Measurements from ENCODE around the gene CHAF1A.

Gene CHAF1A

DNA sequence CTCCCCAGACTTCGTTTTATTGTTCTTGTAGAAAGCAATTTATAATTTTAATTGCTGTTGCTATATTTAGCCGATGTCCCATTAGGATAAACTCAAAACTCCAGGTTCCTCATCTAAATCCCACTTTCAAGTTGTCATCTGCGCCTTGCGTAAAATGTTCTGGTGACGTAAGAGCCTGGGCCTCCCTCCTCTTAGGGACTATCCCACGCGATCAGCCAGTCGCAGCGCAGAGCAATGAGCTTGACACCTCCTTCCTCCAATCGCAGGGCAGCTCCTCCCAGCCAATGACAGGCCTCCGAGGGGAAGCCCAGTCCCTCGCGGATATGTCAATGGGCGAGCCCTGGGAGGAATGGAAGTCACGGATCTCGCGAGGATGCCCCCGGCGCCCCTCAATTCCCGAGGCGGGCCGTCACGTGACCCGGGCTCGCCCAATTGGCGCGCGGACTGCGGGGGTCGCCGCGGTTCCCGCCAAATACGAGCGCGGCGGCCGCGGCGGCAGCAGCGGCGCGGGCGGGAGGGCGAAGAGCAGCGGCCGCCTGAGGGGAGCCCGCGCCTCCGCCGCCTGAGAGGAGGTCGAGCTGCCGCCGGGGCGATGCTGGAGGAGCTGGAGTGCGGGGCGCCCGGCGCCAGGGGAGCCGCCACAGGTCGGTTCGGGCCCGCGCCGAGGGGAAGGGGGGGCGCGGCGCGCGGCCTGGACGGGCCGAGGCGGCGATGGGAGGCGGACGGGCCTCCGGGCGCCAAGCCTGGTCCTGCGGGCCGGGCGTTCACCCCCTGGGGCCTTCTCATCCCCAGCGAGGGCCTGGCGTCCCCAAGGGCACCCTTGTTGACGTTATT, at the start of gene CHAF1A:
TSS of gene CHAF1A (plus strand) at position 470 of the 834 bp plus-strand sequence. CDS start at position 593, 123 bp downstream.
- DNase-seq, result peak; percentile 100

- DNase-seq, result peak; percentile 70
Measured at GRCh38 chr19:4352701-4353121, 49.7 kb upstream of the CHAF1A start.

DNA sequence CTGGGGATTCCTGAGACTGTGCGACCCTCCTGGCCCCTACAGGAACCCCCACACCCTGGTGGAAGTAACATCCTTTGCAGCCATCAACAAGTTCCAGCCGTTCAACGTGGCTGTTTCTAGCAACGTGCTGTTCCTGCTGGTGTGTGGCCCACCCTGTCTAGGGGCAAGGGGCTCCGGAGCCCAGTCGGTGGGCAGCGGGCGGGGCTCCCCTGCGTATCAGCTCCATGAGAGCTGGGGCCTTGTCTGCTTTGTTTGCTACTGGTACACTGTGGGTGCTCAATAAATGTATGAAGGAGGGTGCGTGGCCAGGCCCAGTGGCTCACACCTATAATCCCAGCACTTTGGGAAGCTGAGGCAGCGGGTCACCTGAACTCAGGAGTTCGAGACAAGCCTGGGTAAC, 48.2 kb upstream of the CHAF1A start:
- no peak for DNase-seq

GRCh38 chr19:4354897-4355296, 47.5 kb upstream of the CHAF1A start:
- no peak for DNase-seq

- DNase-seq, result no peak
Measured at GRCh38 chr19:4357095-4357797, 45.2 kb upstream of the CHAF1A start.

- no peak for DNase-seq
Measured at GRCh38 chr19:4357921-4358326, 44.5 kb upstream of the CHAF1A start.

DNA sequence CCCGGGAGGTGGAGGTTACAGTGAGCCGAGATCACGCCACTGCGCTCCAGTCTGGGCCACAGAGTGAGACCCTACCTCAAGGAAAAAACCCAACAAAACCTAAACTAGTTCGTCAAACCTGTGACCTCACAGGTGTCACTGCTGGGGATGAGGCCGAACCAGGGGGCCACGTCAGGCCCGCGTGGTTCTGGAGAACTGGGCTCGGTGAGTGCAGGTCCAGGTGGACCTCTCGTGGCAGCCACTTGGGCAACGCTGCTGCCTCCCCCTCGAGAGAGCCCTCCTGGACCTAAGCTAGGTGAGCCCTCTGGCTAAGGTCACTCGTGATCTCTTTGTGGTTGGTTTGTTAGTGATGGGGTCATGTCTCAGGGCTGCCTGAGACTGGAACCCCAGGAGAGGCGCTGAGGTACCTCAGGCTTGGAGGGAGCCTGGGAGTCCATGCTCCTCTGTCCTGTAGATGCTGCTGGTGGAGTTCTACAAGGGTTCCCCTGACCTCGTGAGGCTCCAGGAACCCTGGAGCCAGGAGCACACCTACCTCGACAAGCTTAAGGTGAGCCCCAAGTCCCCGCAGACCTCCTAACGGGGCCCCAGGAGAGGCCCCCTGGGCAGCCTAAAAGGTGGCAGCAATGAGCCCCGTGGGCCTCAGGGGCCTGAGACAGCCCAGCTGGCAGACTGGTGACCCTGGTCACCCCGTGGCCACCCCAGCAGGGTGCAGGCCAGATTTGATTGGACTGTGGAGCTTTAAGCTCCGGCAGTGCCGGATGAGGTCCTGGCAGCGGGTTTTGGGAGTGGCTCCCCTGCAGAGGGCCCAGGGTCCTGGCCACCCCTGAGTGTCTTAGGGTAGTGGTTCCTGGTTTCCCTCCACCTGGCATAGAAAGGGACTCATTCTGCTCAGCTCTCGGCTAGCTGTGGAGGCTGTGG, 43.5 kb upstream of the CHAF1A start:
- DNase-seq, result no peak

GRCh38 chr19:4359627-4360000, 42.8 kb upstream of the CHAF1A start:
- no peak for DNase-seq

- no peak for DNase-seq
Measured at GRCh38 chr19:4360081-4360569, 42.3 kb upstream of the CHAF1A start.

- no peak for DNase-seq
Measured at GRCh38 chr19:4360641-4361151, 41.7 kb upstream of the CHAF1A start.

DNA sequence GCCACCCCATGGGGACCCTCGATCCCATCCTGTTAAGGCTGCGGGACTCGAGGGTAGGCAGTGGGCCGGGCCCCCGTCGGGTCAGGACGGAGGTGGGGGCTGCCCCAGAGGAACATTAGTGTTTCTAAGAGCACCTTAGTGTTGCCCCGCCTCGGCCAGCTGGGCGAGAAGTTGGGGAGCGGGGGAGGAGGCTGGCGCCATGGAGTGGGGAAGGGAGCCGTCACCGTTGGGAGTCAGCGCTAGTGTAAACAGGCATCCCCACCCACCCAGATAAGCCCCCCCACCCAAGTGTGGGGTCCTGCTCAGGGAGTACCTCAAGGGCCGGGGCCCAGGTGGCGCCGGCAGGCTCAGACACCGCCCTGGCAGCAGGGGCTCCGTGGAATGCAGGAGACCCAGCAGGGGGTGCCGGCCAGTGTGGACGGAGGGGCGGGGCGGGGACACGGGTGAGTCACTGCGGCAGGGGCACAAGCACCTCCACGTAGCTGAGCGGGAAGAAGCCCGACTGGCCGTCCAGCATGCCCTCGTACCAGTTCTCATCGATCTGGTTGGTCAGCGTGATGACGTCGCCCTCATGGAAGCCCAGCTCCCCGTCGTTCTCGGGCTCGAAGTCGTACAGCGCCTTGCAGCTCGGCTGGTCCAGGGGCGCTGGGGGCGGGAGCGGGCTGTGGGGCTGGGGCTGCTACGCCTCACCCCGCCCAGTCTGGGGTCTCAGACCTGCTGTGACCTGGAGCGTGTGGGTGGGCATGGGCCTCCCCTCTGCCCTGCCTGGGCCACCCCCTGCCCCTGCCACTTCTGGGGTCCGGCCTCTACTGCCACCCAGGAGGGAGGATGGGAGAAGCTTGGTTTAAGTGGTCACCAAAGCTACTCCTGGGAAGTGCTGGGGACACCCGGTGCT, 41.0 kb upstream of the CHAF1A start:
- no peak for DNase-seq

DNA sequence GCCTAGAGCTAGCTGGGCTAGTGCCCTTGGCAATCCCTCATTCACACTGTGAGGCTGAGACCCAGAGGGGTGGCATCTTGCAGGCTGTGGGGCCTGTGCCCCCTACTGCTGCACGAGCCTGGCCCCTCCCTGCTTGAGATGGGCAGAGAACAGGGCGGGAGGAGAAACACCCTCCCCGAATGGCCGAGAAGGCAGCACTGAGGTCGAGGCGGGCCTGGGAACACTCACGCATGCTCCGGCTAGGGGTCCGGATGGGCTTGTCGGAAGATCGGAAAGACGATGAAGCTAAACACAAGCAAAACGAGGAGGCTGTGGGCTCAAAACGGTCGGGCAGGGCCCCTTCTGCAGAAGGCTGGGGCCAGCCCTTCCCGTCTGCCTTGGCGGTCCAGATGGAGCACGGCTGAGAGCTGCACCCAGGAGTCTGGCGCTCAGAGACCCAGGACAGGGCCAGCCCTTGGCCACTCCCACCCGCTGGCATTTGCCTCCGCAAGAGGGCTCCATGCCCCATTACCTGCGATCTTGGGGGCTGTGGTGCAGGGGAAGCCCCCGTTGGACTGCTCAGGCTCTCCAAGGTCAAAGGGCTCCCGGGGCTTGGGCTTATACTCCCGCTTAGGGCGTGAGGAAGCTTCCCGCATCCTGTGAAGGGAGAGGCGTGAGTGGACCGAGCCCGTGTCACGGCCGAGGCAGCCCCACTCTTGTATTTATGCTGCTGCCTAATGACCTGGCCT, 40.2 kb upstream of the CHAF1A start:
- no peak for DNase-seq

- DNase-seq, result no peak
Measured at GRCh38 chr19:4362831-4363545, 39.5 kb upstream of the CHAF1A start.

- DNase-seq, result no peak
Measured at GRCh38 chr19:4363571-4364304, 38.7 kb upstream of the CHAF1A start.

DNA sequence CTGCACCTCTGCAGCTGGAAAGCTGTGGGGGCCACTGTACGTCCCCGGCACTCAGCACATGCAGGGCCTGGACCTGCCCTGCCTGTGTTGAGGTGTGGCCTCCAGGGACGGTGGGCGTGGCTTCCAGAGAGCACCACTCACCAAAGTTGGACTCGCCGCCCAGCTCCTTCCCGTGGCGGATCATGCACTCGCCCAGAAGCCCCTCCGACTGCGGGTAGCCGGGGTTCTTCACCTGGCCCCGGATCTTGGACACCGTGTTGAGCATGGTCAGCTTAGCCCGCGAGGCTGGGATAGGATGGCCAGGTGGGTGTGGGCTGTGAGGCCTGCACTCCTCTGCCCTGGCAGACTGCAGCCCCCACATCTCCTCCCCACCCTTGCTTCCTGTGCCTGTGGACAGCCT, 37.1 kb upstream of the CHAF1A start:
- no peak for DNase-seq

DNA sequence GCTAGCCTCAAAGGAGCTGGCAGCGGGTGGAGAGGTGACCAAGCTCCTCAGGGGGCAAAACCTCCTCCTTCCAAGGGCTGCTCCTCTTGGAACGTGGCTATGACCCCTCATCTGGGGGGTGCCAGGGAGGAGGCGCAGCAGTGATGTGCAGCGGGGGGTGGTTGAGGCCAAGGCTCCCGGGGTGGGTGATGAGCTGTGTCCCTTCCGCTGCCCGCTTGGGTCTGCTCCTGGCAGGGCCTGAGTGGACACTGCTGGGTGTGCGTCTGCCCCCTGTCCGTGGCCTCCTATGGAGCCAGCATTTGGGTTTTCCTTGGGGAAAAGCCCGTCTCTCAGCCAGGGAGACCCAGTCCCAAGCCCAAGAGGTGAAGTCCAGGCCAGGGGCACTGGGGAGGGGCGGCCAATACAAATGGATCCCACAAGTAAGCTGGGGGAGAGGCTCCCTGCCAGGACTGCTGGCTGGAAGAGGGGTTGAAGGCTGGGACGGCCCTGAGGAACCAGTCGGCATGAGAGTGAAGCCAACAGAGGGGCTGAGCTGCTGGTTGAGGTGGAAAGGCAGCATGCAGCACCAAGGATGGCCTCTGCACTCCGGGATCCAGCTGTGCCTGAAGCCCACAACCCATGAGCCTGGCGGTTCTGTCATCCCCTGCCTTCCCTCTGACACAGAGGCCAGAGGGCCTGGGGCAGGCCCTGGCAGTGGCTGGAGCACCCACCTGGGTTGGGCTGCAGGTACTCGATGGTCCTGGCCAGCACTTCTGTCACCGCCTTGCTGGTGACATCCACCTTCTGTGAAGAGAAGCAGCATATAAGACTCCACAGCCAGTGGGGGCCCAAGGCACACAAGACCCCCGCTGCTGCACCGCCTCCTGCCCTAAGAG, 36.4 kb upstream of the CHAF1A start:
- no peak for DNase-seq

GRCh38 chr19:4366666-4367335, 35.6 kb upstream of the CHAF1A start:
- no peak for DNase-seq

DNA sequence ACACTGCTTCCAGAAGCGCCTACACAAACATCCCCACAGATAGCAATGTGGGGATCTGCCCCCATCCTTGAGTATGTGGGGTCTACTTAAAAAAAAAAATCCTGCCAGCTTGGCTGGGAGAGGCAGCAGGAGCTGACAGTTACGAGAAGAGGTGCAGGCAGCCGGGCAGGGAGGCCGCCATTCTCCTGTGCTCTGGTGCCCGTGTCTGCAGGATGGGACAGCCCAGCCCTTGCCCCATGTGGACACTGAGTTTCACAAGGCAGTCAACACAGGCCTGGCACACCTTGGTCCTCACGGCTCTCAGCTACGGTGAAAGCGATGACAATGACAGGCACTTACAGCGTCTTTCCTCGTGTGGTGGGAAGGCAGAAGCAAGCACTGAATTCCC, 35.1 kb upstream of the CHAF1A start:
- DNase-seq, result no peak
